HEK293 (cell line): ENCODE measurements around the gene TYROBP.

Experiments
- CTCF ChIA-PET: fragments of 350-600 bp; formaldehyde crosslinking; extraction: SDS; loops from one replicate; lab custom pipeline; 2021; ENCODE audit warnings: antibody characterized with exemption; lab: Yijun Ruan, JAX
- POLR2A ChIA-PET: fragments of 300-600 bp; formaldehyde crosslinking; extraction: SDS; loops from one replicate; lab custom pipeline; 2020; ENCODE audit warnings: antibody characterized with exemption, inconsistent platforms; lab: Yijun Ruan, JAX
- H3K27ac ChIP-seq: fragments of 200-500 bp; sonication (Bioruptor generic); 2 replicates; pipeline ENCODE4 v1.5.1; 2014; ENCODE audit warnings: low read depth, low read length, control low read depth, inconsistent platforms; ENCODE audit errors: extremely low read depth
- H3K36me3 ChIP-seq, 2 experiments: fragments of 200-500 bp in 1 of 2; sonication (Bioruptor generic) in 1 of 2; 1 replicate in 1 of 2; 2 replicates in 1 of 2; pipeline ENCODE4 v1.5.1; 2014 to 2017; ENCODE audit warnings: inconsistent platforms in 2 of 2, low read length in 2 of 2; ENCODE audit not compliant: control insufficient read depth in 2 of 2, insufficient read depth in 1 of 2
- H3K4me1 ChIP-seq: fragments of 200-500 bp; sonication (Bioruptor generic); 2 replicates; pipeline ENCODE4 v1.5.1; 2014; ENCODE audit warnings: mild to moderate bottlenecking, low read length, inconsistent platforms; ENCODE audit not compliant: control insufficient read depth, insufficient read depth
- H3K4me3 ChIP-seq: 2 replicates; pipeline ENCODE4 v1.5.1; 2011; ENCODE audit warnings: low read depth, mild to moderate bottlenecking, control low read depth, low read length, moderate library complexity
- H3K9me3 ChIP-seq: fragments of 200-500 bp; sonication (Bioruptor generic); 2 replicates; pipeline ENCODE4 v1.5.1; 2014; ENCODE audit warnings: low read depth, low read length, inconsistent platforms; ENCODE audit not compliant: control insufficient read depth, insufficient read depth
- EGR2 ChIP-seq: fragments of 450-650 bp; formaldehyde crosslinking; IDR thresholded peaks from 2 replicates; pipeline ENCODE4 v1.5.1; 2016; ENCODE audit warnings: low read depth, missing biosample characterization, missing genetic modification characterization
- MEIS1 ChIP-seq: sonication (generic); formaldehyde crosslinking; IDR thresholded peaks from 2 replicates; pipeline ENCODE4 v1.8.1; 2022; ENCODE audit warnings: missing genetic modification reagents, mild to moderate bottlenecking, borderline replicate concordance
- SP7 ChIP-seq: fragments of 450-650 bp; formaldehyde crosslinking; IDR thresholded peaks from 2 replicates; pipeline ENCODE4 v1.5.1; 2016; ENCODE audit warnings: missing biosample characterization, missing genetic modification characterization
- TCF7L2 ChIP-seq: IDR thresholded peaks from 2 replicates; pipeline ENCODE4 v1.6.1; 2011; ENCODE audit warnings: low read depth, mild to moderate bottlenecking, inconsistent platforms, low read length, moderate library complexity, borderline replicate concordance
- ZBTB49 ChIP-seq: fragments of 450-650 bp; formaldehyde crosslinking; IDR thresholded peaks from 2 replicates; pipeline ENCODE4 v1.5.1; 2016; ENCODE audit warnings: missing biosample characterization, missing genetic modification characterization, low read depth
- ZNF114 ChIP-seq: fragments of 450-650 bp; formaldehyde crosslinking; IDR thresholded peaks from 2 replicates; pipeline ENCODE4 v1.5.0; 2017; ENCODE audit warnings: missing biosample characterization, missing genetic modification characterization
- ZNF148 ChIP-seq: fragments of 450-650 bp; formaldehyde crosslinking; IDR thresholded peaks from 2 replicates; pipeline ENCODE4 v1.5.0; 2017; ENCODE audit warnings: missing biosample characterization, missing genetic modification characterization, borderline replicate concordance
- ZNF19 ChIP-seq: fragments of 450-650 bp; formaldehyde crosslinking; IDR thresholded peaks from 2 replicates; pipeline ENCODE4; 2016; ENCODE audit warnings: missing biosample characterization, missing genetic modification characterization, low read depth
- ZNF214 ChIP-seq: fragments of 450-650 bp; formaldehyde crosslinking; IDR thresholded peaks from 2 replicates; pipeline ENCODE4 v1.5.1; 2017; ENCODE audit warnings: missing biosample characterization, mild to moderate bottlenecking, missing genetic modification characterization, borderline replicate concordance
- ZNF266 ChIP-seq: fragments of 450-650 bp; formaldehyde crosslinking; IDR thresholded peaks from 2 replicates; pipeline ENCODE4 v1.5.1; 2016; ENCODE audit warnings: missing biosample characterization, missing genetic modification characterization, low read depth
- ZNF311 ChIP-seq: fragments of 450-650 bp; formaldehyde crosslinking; IDR thresholded peaks from 2 replicates; pipeline ENCODE4 v1.5.1; 2017; ENCODE audit warnings: missing biosample characterization, missing genetic modification characterization, borderline replicate concordance
- ZNF324 ChIP-seq: fragments of 450-650 bp; formaldehyde crosslinking; IDR thresholded peaks from 2 replicates; pipeline ENCODE4 v1.5.1; 2016; ENCODE audit warnings: missing biosample characterization, missing genetic modification characterization
- ZNF37A ChIP-seq: fragments of 450-650 bp; IDR thresholded peaks from 2 replicates; pipeline ENCODE4 v1.5.1; 2018; ENCODE audit warnings: missing biosample characterization, missing genetic modification characterization
- ZNF398 ChIP-seq: fragments of 450-650 bp; formaldehyde crosslinking; IDR thresholded peaks from 2 replicates; pipeline ENCODE4 v1.5.1; 2017; ENCODE audit warnings: missing biosample characterization, missing genetic modification characterization
- ZNF561 ChIP-seq: fragments of 450-650 bp; IDR thresholded peaks from 2 replicates; pipeline ENCODE4 v1.5.1; 2018; ENCODE audit warnings: missing biosample characterization, missing genetic modification characterization, borderline replicate concordance
- ZNF670 ChIP-seq: fragments of 450-650 bp; formaldehyde crosslinking; IDR thresholded peaks from 2 replicates; pipeline ENCODE4 v1.5.1; 2016; ENCODE audit warnings: missing biosample characterization, missing genetic modification characterization, low read depth
- ZXDB ChIP-seq: fragments of 450-650 bp; formaldehyde crosslinking; IDR thresholded peaks from 2 replicates; pipeline ENCODE4 v1.5.1; 2016; ENCODE audit warnings: missing biosample characterization, missing genetic modification characterization
- TF ChIP-seq, protein P1 (sequence below): fragments of 450-650 bp; formaldehyde crosslinking; IDR thresholded peaks from 2 replicates; pipeline ENCODE4 v1.5.1; 2017; ENCODE audit warnings: missing biosample characterization, missing genetic modification characterization
- TF ChIP-seq, protein P2 (sequence below): fragments of 450-650 bp; formaldehyde crosslinking; IDR thresholded peaks from 2 replicates; pipeline ENCODE4 v1.5.1; 2016; ENCODE audit warnings: missing biosample characterization, missing genetic modification characterization
- TF ChIP-seq, protein P3 (sequence below): fragments of 450-650 bp; formaldehyde crosslinking; IDR thresholded peaks from 2 replicates; pipeline ENCODE4 v1.5.1; 2016; ENCODE audit warnings: missing biosample characterization, missing genetic modification characterization

The TYROBP gene

GRCh38 chr19:35904311-35905068, 3.6 kb downstream of the TYROBP start (continued):
- no peak for TF ChIP-seq ZNF324
- TF ChIP-seq, all 188 proteins: peak for 3

- ChIA-PET POLR2A (interaction anchor here (0.6 to 0.8 kb wide), 2 partner anchors 14 to 156 kb away, joined by 3 read pairs; partner anchors contain the start of gene LIN37), CTCF (interaction anchor here (2.1 kb wide), 1 partner anchor 27 kb away, joined by 8 read pairs; no protein-coding TSS in a partner anchor)
- Histone ChIP-seq H3K36me3 (no peaks in the 10 kb centered on the region; a peak in 1 of 3 replicates), H3K9me3 (no peaks in the 10 kb centered on the region), H3K4me3 (no peak overlapping the region), H3K27ac (peak overlapping the region; percentile 21; the same call in 1 of the 2 replicates), H3K4me1 (peaks cover 14% of the 10 kb centered on the region)
- TF ChIP-seq ZNF398 (peak; percentile 66), SP7 (tag by site-specific recombination) (peak; percentile 86), EGR2 (tag by site-specific recombination) (peak; percentile 98), ZBTB49 (tag by site-specific recombination) (no peak), ZNF37A (tag by site-specific recombination) (no peak), ZNF561 (tag by site-specific recombination) (peak; percentile 92; the same call in 1 of the 2 replicates), ZNF311 (tag by site-specific recombination) (no peak), ZNF214 (tag by site-specific recombination) (no peak), ZNF19 (tag by site-specific recombination) (no peak), TCF7L2 (no peak), ZNF114 (tag by site-specific recombination) (no peak), ZNF148 (no peak), ZNF670 (tag by site-specific recombination) (no peak), MEIS1 (CRISPR knock-in tag) (no peak), ZNF266 (tag by site-specific recombination) (no peak), ZXDB (tag by site-specific recombination) (peak; percentile 94)
- TF ChIP-seq, protein P1, sequence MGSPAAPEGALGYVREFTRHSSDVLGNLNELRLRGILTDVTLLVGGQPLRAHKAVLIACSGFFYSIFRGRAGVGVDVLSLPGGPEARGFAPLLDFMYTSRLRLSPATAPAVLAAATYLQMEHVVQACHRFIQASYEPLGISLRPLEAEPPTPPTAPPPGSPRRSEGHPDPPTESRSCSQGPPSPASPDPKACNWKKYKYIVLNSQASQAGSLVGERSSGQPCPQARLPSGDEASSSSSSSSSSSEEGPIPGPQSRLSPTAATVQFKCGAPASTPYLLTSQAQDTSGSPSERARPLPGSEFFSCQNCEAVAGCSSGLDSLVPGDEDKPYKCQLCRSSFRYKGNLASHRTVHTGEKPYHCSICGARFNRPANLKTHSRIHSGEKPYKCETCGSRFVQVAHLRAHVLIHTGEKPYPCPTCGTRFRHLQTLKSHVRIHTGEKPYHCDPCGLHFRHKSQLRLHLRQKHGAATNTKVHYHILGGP: no peak
- TF ChIP-seq, protein P2, sequence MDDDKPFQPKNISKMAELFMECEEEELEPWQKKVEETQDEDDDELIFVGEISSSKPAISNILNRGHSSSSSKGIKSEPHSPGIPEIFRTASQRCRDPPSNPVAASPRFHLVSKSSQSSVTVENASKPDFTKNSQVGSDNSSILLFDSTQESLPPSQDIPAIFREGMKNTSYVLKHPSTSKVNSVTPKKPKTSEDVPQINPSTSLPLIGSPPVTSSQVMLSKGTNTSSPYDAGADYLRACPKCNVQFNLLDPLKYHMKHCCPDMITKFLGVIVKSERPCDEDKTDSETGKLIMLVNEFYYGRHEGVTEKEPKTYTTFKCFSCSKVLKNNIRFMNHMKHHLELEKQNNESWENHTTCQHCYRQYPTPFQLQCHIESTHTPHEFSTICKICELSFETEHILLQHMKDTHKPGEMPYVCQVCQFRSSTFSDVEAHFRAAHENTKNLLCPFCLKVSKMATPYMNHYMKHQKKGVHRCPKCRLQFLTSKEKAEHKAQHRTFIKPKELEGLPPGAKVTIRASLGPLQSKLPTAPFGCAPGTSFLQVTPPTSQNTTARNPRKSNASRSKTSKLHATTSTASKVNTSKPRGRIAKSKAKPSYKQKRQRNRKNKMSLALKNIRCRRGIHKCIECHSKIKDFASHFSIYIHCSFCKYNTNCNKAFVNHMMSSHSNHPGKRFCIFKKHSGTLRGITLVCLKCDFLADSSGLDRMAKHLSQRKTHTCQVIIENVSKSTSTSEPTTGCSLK (tag by site-specific recombination): no peak
- TF ChIP-seq, protein P3, sequence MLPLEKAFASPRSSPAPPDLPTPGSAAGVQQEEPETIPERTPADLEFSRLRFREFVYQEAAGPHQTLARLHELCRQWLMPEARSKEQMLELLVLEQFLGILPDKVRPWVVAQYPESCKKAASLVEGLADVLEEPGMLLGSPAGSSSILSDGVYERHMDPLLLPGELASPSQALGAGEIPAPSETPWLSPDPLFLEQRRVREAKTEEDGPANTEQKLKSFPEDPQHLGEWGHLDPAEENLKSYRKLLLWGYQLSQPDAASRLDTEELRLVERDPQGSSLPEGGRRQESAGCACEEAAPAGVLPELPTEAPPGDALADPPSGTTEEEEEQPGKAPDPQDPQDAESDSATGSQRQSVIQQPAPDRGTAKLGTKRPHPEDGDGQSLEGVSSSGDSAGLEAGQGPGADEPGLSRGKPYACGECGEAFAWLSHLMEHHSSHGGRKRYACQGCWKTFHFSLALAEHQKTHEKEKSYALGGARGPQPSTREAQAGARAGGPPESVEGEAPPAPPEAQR (tag by site-specific recombination): no peak
Observed at GRCh38 chr19:35903550-35904179, 4.4 kb downstream of the TYROBP start.
